HCT116 (cell line): ENCODE results near the gene EXD3.

Source experiments
- POLR2A ChIP-seq: IDR thresholded peaks from 2 replicates; pipeline ENCODE4 v1.7.0; 2011; ENCODE audit warnings: borderline replicate concordance; ENCODE audit not compliant: insufficient read depth, insufficient read length; ENCODE audit errors: extremely low read depth
- RAD21 ChIP-seq: IDR thresholded peaks from 2 replicates; pipeline ENCODE4 v1.6.1; 2012; ENCODE audit warnings: low read depth, mild to moderate bottlenecking
- ZFX ChIP-seq: fragments of 450-650 bp; IDR thresholded peaks from 2 replicates; pipeline ENCODE4 v1.6.1; 2017
- TF ChIP-seq, protein P1 (sequence below): IDR thresholded peaks from 2 replicates; pipeline ENCODE4 v1.6.1; 2012; ENCODE audit warnings: low read depth
- TF ChIP-seq, protein P2 (sequence below), 3 experiments: fragments of 200-600 bp in 1 of 3; sonication (generic) in 1 of 3; IDR thresholded peaks in 2 of 3; conservative IDR thresholded peaks in 1 of 3; 2 replicates each; pipeline ENCODE4 v1.5.1; 2012 to 2017; ENCODE audit warnings: low read depth in 2 of 3, low read length in 2 of 3, antibody characterized with exemption in 1 of 3, borderline replicate concordance in 1 of 3, control low read depth in 1 of 3, mild to moderate bottlenecking in 1 of 3, mixed read lengths in 1 of 3, mixed run types in 1 of 3, moderate library complexity in 1 of 3; ENCODE audit not compliant: insufficient read depth in 1 of 3

DNA sequence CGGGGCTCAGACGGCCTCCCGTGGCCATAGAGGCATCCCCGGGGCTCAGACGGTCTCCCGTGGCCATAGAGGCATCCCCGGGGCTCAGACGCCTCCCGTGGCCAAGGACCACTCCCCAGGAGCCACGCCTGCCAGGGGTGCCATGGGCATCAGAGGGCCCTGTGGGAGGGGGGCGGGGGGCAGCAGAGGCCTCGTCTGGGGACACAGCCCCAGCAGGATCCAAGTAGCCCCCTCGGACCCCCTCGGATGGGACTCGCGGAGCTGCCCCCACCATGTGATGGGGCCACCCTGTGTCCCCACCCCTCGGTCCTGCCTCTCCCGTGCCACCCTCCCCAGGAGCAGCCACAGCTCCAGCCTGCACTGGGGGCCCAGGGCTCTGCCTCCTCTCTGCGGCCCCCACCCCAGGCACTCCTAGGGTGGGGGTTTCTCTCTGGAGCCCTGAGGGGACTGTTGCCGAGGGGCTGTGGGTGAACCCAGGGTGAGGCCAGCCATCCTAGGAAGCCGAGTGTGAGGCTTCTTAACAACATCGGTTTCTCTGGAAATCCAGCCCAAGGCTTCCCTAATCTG is 15.7 kb upstream of the EXD3 start:
- TF ChIP-seq, protein P1, sequence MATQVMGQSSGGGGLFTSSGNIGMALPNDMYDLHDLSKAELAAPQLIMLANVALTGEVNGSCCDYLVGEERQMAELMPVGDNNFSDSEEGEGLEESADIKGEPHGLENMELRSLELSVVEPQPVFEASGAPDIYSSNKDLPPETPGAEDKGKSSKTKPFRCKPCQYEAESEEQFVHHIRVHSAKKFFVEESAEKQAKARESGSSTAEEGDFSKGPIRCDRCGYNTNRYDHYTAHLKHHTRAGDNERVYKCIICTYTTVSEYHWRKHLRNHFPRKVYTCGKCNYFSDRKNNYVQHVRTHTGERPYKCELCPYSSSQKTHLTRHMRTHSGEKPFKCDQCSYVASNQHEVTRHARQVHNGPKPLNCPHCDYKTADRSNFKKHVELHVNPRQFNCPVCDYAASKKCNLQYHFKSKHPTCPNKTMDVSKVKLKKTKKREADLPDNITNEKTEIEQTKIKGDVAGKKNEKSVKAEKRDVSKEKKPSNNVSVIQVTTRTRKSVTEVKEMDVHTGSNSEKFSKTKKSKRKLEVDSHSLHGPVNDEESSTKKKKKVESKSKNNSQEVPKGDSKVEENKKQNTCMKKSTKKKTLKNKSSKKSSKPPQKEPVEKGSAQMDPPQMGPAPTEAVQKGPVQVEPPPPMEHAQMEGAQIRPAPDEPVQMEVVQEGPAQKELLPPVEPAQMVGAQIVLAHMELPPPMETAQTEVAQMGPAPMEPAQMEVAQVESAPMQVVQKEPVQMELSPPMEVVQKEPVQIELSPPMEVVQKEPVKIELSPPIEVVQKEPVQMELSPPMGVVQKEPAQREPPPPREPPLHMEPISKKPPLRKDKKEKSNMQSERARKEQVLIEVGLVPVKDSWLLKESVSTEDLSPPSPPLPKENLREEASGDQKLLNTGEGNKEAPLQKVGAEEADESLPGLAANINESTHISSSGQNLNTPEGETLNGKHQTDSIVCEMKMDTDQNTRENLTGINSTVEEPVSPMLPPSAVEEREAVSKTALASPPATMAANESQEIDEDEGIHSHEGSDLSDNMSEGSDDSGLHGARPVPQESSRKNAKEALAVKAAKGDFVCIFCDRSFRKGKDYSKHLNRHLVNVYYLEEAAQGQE, result no peak
- TF ChIP-seq ZFX (no peak), RAD21 (no peak), POLR2A (no peak)
- TF ChIP-seq, protein P2, sequence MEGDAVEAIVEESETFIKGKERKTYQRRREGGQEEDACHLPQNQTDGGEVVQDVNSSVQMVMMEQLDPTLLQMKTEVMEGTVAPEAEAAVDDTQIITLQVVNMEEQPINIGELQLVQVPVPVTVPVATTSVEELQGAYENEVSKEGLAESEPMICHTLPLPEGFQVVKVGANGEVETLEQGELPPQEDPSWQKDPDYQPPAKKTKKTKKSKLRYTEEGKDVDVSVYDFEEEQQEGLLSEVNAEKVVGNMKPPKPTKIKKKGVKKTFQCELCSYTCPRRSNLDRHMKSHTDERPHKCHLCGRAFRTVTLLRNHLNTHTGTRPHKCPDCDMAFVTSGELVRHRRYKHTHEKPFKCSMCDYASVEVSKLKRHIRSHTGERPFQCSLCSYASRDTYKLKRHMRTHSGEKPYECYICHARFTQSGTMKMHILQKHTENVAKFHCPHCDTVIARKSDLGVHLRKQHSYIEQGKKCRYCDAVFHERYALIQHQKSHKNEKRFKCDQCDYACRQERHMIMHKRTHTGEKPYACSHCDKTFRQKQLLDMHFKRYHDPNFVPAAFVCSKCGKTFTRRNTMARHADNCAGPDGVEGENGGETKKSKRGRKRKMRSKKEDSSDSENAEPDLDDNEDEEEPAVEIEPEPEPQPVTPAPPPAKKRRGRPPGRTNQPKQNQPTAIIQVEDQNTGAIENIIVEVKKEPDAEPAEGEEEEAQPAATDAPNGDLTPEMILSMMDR (IDR thresholded peaks at IDR 0.05 in 2 of 3, conservative IDR thresholded peaks at IDR 0.05 in 1 of 3; ENCODE audit: borderline replicate concordance in 1 of 3, insufficient read depth in 1 of 3, low read depth in 2 of 3, low read length in 2 of 3), result no peak
